Measurements from ENCODE around the gene TMEM30A.

The TMEM30A gene

DNA sequence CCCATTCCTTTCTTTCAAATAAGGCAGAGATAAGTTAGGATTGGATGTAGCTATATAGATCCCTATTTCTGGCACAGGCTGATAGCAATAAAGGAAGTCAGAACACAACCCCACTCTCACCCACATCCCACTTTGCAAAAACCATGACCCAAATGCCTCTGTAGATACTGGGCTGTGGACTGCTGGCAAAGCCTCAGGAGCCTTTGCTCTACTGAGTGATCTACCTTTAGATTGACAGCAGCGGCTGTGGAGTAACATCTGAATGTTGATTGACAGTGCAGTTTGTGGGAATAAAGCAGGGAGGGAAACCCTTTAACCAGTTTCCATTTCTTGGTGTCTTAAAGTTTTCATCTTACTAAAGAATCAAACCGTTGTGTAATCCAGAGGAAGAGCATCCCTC, 6.7 kb upstream of the TMEM30A start:
- DNase-seq = no peak

GRCh38 chr6:75290136-75290945, 5.7 kb upstream of the TMEM30A start:
- DNase-seq = no peak

DNA sequence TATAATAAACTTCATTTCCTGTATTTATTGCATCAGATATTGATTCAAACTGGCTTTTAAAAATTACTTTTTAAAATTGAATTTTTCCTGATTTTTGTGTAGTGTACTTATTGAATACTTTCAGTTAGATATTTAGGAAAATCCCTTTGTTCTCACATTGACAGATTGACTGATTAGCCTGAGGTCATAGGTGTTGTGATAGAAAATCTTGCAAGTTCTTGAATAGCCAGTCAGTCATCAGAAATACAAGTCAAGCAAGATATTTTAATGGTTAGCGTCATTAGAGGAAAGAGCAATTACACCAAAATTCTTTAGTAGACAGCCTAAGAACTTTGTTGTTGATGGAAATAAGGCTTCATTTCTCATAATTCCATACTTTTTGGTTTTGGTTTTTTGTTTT, 3.4 kb upstream of the TMEM30A start:
- no peak for DNase-seq

DNA sequence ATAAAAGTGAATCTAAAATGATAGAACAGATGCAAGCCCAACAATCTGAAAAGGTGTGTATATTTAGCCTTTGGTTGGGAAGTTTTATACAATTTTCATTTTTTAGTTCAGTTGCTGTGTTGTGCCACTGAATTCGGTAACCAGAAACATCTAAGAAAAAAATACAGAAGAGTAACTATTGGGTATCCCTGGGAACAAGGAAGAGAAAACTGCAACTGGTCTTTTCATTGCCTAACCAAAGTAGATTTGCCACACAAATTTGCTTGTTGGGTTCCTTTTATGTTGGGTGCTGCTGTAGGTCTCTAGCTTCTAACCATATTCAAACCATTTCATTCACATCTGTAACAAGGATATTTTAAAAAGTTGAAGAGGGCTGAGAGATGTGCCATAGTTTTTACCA, 2.8 kb upstream of the TMEM30A start:
- DNase-seq = no peak

DNA sequence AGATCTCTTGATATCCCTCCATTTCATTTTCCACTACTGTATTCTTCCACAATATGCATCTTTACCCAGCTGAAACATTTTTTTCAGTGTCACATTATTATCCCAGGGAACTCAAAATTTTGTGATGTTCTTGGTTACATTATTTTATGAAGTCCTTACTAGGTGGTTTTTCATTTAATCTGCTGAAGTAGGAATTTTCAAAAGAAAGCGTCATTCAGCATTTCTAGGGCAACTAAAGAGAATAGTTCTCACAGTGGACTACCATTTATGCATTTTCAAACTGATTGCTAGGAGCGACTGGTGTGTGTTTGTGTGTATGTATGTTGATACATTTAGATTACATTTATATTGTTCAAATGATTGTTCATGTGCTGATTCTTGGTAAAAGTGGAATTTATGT, 2.4 kb upstream of the TMEM30A start:
- no peak for DNase-seq

DNA sequence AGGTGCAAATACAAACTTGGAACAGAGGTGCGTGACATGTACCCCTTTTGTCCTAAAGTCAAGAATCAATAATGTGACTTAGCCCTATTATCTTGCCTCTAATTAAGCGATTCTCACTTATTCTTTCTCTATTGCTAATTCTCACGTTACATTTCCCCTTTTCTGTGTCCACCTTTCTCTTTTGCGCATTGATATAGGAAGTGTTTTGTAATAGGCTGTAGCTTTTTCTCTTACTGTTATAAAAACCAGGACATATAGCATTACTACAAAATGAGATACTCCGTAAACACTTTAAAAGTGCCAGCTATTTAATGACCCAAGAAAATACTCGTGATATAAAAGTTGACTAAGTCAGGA, 669 bp upstream of the TMEM30A start:
- no peak for DNase-seq

DNA sequence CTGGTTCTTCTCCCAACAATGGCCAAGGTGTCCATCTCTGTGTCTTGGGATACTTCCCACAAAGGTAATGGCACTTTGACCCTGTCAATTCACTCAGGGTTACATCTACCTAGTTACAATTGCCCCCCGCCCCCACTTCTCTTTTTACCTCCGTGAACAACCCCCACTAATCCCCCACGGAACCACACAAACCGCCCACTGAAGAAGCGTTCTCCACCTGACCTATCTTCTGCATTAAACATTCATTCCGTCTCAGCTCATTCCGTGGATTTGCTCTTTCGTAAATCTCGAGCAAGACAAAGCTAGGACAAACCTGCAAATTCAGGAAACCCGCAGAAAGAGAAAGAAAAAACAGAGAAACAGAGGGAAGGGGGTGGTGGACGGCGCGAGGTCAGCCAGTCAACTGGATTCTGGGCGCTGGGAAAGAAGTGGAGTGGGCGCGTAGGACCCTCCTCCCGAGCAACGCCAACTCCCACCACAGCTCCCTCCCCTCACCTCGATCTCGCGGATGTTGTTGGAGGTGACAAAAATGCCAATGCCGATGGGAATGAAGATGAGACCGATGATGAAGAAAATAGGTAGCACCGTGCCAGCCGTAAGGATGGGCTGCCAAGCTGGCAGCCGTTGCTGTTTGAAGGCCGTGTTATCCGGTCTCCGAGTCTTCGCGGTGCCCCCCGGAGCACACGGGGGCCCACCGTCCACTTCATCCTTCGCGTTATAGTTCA, 523 bp downstream of the TMEM30A start:
- DNase-seq = no peak

GRCh38 chr6:75282706-75283105, 1.9 kb downstream of the TMEM30A start:
- DNase-seq = no peak

- DNase-seq = no peak
These were observed 2.9 kb downstream of the TMEM30A start for GRCh38 chr6:75281653-75282052.

- DNase-seq = no peak
These were observed 4.3 kb downstream of the TMEM30A start for GRCh38 chr6:75280131-75280855.

- DNase-seq = no peak
These were observed 5.2 kb downstream of the TMEM30A start for GRCh38 chr6:75279418-75279817.

DNA sequence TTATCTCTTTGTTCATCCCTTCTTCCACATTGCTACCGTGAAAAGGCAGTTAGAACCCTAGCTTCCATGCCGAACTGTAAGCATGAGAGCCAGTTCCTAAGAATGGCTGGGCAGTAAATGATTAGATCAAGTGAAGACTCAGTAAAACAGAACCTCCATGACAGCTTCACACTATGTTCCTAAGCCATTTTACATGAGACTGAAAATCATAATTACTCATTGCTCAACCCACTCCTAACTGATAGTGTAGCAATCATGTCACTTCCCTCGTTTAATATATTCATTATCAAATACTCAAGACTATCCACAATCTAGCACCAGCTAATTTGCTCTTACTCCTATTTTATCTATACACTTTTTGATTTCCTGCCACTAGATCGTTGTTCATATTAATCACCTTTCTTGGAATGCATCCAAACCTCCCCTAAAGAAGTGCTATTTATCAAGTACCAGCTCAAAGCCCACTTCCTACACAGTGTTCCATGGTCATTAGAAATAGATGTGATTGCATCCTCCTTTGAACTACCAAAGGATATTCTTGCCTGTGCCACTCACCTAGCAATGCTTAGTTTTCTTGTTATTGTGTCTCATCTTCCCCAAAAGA, 6.0 kb downstream of the TMEM30A start:
- DNase-seq = no peak

- DNase-seq = no peak
These were observed 9.5 kb downstream of the TMEM30A start for GRCh38 chr6:75275067-75275466.

GRCh38 chr6:75273009-75273408, 11.6 kb downstream of the TMEM30A start:
- DNase-seq = no peak

DNA sequence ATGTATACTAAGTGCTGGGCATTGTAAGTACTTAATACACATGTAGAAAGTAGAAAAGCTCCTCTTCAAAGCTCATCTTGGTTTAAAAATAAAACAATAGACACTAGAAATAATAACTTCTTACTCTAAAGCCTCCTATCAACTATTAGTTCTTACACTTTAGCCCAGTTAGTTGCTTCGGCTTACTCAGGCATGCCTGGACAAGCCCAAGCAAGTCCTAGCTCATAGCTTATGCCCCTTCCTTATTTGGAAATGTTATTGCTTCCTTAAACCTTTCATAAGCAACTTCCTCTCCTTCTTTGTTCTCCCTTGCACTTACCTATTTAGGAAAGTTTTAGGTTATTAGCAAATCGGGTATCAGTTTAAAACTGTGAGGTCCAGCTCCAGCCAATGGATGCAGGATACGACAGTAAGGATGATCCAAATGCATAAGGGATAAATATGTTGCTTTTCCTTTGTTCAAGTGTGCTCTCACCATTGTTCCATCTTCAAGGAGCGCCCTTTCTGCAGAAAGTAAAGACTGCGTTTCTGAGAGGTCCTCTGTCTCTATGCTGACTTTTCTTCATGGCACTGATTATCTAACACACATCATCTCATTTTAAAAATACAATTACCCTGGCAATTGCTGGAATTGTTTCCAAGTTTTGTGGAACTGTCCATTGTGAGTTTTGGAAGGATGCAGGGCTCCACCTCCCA, 12.3 kb downstream of the TMEM30A start:
- no peak for DNase-seq

DNA sequence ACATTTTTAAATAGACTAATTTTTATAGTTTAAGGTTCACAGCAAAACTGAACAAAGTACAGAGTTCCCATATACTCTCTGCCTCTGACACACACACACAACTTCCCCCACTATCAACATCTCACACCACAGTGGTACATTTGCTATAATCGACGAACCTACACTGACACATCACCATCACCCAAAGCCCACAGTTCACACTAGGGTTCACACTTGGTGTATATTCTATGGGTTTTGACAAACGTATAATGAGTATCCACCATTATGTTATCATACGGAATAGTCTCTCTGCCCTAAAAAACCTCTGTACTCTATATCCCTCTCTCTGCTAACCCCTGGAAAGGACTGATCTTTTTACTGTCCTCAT, 15.6 kb downstream of the TMEM30A start:
- no peak for DNase-seq

DNA sequence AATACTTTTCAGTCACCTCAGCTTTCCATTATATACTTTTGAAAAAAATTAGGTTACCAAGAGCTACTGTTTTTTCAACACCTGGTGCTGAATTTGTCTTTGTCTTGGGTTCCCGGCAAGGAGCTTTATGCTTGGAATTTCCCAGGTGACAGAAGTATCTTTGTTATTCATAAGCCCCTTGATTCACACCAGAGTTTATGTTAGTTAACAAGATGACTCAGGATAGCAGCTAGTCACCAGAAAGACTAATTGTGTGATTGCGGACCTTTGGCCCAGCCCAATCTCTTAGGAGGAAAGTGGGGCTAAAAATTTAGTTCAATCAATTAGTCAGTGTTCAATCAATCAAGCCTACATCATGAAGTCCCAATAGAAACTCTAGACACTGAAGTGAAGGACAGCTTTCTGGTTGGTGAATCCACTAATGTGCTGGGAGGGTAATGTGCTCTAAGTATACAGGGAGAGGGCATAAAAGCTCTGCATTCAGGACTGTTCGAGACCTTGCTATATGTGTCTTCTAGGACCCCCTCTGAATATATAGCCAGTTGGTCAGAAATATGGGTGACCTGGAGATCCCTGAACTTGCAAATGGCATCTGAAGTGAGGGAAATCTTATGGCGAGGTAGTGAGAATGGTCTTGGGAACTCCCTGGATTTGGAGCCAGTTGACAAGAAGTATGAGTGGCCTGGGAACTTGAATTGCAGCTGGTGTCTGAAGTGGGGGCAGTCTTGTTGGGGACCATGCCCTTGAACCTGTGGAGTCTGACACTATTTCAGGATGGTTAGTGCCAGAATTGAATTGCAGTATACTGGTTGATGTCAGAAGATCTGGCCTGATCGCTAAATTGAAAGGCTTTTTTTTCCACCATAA, 16.2 kb downstream of the TMEM30A start:
- no peak for DNase-seq

- DNase-seq = no peak
These were observed 17.1 kb downstream of the TMEM30A start for GRCh38 chr6:75267461-75267860.

DNA sequence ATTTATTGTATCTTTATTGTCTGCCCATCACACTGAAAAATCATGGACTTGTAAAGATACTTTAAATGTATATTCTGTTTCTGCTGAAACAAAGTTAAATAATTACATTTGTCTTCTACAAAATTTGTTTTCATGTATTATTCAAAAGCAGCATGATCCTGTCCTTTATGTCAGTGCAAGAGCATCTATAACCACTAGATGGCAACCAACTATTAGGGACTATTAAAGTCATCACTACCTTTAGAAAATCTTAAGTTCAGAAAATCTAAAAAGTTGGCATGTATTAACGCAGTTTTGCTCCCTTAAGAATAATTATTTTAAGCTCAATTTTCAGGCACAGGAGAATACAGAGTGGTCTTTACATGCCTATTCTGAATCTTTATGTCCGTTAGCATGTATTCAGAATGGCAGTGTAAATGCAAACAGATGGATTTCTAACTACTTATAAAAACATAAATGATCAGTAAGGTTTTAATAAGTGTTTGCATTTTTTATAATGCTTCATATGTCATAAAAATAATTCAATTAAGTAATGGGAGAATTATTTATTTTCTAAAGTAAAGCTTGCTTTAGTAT, 17.8 kb downstream of the TMEM30A start:
- no peak for DNase-seq

GRCh38 chr6:75263401-75263750, 21.2 kb downstream of the TMEM30A start:
- no peak for DNase-seq

DNA sequence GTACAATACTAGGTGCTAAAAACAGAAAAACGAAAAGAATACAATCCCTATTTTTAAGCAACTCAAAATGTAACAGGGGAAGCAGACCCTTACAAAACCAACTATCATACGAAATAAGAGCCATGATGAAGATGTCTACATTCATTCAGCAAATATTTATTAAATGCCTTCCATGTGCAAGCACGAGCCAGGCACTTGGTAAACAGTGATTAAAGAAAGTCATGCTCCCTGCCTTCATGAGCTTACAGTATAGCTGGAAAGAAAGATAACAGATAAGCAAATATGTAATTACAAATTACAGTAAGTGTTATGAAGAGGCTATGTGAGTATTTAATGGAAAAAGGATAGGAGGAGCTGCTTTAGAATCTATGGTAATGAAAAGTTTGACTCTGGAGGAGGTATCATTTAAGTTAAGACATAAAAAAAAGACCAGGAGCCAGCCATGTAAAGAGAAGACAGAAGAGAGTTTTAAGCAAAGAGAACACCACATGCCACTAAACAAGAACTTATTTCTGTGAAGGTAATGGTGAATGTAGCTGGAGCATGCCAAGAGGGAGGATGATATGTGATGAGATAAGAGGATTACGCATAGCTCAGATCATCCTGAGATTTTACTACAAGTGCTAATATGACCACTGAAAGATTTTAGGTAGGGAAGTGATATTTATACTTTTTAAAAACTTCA, 21.7 kb downstream of the TMEM30A start:
- no peak for DNase-seq
